ENCODE data around the gene METTL27. TPM values are rescaled to one million over a fixed set of nuclear protein-coding genes. Genes with fewer than 3 reads are reported as not detected.
A peak's percentile ranks its signal among the peaks of the same experiment; 100 is the strongest.

METTL27 gene
- total RNA-seq, 1 experiment from 2014 or later = 4.3 TPM

DNA sequence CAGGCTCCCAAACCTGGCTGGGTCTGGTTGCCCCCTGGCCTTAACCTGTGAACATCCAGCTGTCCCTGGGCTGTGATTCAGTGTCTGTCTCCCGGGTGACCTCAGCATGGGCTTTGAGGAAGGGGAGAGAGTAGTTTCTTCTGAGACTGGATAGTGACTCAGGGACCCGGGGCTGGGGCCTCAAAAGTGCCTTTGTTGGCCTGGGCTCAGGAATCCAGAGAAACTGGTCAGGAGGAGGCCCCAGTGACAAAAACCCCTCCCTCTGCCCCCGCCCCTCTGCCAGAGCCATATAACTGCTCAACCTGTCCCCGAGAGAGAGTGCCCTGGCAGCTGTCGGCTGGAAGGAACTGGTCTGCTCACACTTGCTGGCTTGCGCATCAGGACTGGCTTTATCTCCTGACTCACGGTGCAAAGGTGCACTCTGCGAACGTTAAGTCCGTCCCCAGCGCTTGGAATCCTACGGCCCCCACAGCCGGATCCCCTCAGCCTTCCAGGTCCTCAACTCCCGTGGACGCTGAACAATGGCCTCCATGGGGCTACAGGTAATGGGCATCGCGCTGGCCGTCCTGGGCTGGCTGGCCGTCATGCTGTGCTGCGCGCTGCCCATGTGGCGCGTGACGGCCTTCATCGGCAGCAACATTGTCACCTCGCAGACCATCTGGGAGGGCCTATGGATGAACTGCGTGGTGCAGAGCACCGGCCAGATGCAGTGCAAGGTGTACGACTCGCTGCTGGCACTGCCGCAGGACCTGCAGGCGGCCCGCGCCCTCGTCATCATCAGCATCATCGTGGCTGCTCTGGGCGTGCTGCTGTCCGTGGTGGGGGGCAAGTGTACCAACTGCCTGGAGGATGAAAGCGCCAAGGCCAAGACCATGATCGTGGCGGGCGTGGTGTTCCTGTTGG lies 11.4 kb downstream of the METTL27 start, which contains the start of gene CLDN4 (continued):
- TF ChIP-seq MXD4 (CRISPR knock-in tag; IDR thresholded peaks at IDR 0.05; ENCODE audit: borderline replicate concordance) (no peak), ESRRA (CRISPR knock-in tag; IDR thresholded peaks at IDR 0.05; ENCODE audit: borderline replicate concordance) (no peak), TCF7 (CRISPR knock-in tag; IDR thresholded peaks at IDR 0.05; ENCODE audit: low read depth) (no peak), JAZF1 (CRISPR knock-in tag; IDR thresholded peaks at IDR 0.05) (no peak), ZNF138 (CRISPR knock-in tag; conservative IDR thresholded peaks at IDR 0.05) (no peak), TEAD4 (CRISPR knock-in tag; IDR thresholded peaks at IDR 0.05) (no peak), ZBTB21 (CRISPR knock-in tag; IDR thresholded peaks at IDR 0.05; ENCODE audit: borderline replicate concordance) (no peak), JUN (CRISPR knock-in tag; IDR thresholded peaks at IDR 0.05) (no peak), CREM (CRISPR knock-in tag; IDR thresholded peaks at IDR 0.05) (no peak), SMAD4 (CRISPR knock-in tag; IDR thresholded peaks at IDR 0.05) (no peak), EMX1 (CRISPR knock-in tag; IDR thresholded peaks at IDR 0.05) (0 out of 2 replicates have a peak, but pooled peaks have one; percentile 47), GTF2I (CRISPR knock-in tag; conservative IDR thresholded peaks at IDR 0.05) (no peak), FOXJ3 (CRISPR knock-in tag; IDR thresholded peaks at IDR 0.05; ENCODE audit: borderline replicate concordance) (no peak)
- TF ChIP-seq, protein P1, sequence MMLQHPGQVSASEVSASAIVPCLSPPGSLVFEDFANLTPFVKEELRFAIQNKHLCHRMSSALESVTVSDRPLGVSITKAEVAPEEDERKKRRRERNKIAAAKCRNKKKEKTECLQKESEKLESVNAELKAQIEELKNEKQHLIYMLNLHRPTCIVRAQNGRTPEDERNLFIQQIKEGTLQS (CRISPR knock-in tag; conservative IDR thresholded peaks at IDR 0.05) = no peak
- TF ChIP-seq, protein P2, sequence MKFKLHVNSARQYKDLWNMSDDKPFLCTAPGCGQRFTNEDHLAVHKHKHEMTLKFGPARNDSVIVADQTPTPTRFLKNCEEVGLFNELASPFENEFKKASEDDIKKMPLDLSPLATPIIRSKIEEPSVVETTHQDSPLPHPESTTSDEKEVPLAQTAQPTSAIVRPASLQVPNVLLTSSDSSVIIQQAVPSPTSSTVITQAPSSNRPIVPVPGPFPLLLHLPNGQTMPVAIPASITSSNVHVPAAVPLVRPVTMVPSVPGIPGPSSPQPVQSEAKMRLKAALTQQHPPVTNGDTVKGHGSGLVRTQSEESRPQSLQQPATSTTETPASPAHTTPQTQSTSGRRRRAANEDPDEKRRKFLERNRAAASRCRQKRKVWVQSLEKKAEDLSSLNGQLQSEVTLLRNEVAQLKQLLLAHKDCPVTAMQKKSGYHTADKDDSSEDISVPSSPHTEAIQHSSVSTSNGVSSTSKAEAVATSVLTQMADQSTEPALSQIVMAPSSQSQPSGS (CRISPR knock-in tag; IDR thresholded peaks at IDR 0.05; ENCODE audit: borderline replicate concordance, low read depth) = no peak
- TF ChIP-seq, protein P3, sequence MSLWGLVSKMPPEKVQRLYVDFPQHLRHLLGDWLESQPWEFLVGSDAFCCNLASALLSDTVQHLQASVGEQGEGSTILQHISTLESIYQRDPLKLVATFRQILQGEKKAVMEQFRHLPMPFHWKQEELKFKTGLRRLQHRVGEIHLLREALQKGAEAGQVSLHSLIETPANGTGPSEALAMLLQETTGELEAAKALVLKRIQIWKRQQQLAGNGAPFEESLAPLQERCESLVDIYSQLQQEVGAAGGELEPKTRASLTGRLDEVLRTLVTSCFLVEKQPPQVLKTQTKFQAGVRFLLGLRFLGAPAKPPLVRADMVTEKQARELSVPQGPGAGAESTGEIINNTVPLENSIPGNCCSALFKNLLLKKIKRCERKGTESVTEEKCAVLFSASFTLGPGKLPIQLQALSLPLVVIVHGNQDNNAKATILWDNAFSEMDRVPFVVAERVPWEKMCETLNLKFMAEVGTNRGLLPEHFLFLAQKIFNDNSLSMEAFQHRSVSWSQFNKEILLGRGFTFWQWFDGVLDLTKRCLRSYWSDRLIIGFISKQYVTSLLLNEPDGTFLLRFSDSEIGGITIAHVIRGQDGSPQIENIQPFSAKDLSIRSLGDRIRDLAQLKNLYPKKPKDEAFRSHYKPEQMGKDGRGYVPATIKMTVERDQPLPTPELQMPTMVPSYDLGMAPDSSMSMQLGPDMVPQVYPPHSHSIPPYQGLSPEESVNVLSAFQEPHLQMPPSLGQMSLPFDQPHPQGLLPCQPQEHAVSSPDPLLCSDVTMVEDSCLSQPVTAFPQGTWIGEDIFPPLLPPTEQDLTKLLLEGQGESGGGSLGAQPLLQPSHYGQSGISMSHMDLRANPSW (CRISPR knock-in tag; conservative IDR thresholded peaks at IDR 0.05; ENCODE audit: low read depth) = no peak
- TF ChIP-seq, protein P4, sequence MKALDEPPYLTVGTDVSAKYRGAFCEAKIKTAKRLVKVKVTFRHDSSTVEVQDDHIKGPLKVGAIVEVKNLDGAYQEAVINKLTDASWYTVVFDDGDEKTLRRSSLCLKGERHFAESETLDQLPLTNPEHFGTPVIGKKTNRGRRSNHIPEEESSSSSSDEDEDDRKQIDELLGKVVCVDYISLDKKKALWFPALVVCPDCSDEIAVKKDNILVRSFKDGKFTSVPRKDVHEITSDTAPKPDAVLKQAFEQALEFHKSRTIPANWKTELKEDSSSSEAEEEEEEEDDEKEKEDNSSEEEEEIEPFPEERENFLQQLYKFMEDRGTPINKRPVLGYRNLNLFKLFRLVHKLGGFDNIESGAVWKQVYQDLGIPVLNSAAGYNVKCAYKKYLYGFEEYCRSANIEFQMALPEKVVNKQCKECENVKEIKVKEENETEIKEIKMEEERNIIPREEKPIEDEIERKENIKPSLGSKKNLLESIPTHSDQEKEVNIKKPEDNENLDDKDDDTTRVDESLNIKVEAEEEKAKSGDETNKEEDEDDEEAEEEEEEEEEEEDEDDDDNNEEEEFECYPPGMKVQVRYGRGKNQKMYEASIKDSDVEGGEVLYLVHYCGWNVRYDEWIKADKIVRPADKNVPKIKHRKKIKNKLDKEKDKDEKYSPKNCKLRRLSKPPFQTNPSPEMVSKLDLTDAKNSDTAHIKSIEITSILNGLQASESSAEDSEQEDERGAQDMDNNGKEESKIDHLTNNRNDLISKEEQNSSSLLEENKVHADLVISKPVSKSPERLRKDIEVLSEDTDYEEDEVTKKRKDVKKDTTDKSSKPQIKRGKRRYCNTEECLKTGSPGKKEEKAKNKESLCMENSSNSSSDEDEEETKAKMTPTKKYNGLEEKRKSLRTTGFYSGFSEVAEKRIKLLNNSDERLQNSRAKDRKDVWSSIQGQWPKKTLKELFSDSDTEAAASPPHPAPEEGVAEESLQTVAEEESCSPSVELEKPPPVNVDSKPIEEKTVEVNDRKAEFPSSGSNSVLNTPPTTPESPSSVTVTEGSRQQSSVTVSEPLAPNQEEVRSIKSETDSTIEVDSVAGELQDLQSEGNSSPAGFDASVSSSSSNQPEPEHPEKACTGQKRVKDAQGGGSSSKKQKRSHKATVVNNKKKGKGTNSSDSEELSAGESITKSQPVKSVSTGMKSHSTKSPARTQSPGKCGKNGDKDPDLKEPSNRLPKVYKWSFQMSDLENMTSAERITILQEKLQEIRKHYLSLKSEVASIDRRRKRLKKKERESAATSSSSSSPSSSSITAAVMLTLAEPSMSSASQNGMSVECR (CRISPR knock-in tag; IDR thresholded peaks at IDR 0.05; ENCODE audit: borderline replicate concordance) = no peak; the same call in 1 of the 2 replicates
- TF ChIP-seq, protein P5, sequence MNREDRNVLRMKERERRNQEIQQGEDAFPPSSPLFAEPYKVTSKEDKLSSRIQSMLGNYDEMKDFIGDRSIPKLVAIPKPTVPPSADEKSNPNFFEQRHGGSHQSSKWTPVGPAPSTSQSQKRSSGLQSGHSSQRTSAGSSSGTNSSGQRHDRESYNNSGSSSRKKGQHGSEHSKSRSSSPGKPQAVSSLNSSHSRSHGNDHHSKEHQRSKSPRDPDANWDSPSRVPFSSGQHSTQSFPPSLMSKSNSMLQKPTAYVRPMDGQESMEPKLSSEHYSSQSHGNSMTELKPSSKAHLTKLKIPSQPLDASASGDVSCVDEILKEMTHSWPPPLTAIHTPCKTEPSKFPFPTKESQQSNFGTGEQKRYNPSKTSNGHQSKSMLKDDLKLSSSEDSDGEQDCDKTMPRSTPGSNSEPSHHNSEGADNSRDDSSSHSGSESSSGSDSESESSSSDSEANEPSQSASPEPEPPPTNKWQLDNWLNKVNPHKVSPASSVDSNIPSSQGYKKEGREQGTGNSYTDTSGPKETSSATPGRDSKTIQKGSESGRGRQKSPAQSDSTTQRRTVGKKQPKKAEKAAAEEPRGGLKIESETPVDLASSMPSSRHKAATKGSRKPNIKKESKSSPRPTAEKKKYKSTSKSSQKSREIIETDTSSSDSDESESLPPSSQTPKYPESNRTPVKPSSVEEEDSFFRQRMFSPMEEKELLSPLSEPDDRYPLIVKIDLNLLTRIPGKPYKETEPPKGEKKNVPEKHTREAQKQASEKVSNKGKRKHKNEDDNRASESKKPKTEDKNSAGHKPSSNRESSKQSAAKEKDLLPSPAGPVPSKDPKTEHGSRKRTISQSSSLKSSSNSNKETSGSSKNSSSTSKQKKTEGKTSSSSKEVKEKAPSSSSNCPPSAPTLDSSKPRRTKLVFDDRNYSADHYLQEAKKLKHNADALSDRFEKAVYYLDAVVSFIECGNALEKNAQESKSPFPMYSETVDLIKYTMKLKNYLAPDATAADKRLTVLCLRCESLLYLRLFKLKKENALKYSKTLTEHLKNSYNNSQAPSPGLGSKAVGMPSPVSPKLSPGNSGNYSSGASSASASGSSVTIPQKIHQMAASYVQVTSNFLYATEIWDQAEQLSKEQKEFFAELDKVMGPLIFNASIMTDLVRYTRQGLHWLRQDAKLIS (CRISPR knock-in tag; IDR thresholded peaks at IDR 0.05; ENCODE audit: borderline replicate concordance) = no peak
- TF ChIP-seq, protein P6, sequence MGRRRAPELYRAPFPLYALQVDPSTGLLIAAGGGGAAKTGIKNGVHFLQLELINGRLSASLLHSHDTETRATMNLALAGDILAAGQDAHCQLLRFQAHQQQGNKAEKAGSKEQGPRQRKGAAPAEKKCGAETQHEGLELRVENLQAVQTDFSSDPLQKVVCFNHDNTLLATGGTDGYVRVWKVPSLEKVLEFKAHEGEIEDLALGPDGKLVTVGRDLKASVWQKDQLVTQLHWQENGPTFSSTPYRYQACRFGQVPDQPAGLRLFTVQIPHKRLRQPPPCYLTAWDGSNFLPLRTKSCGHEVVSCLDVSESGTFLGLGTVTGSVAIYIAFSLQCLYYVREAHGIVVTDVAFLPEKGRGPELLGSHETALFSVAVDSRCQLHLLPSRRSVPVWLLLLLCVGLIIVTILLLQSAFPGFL (CRISPR knock-in tag; IDR thresholded peaks at IDR 0.05; ENCODE audit: borderline replicate concordance) = no peak
- TF ChIP-seq, protein P7, sequence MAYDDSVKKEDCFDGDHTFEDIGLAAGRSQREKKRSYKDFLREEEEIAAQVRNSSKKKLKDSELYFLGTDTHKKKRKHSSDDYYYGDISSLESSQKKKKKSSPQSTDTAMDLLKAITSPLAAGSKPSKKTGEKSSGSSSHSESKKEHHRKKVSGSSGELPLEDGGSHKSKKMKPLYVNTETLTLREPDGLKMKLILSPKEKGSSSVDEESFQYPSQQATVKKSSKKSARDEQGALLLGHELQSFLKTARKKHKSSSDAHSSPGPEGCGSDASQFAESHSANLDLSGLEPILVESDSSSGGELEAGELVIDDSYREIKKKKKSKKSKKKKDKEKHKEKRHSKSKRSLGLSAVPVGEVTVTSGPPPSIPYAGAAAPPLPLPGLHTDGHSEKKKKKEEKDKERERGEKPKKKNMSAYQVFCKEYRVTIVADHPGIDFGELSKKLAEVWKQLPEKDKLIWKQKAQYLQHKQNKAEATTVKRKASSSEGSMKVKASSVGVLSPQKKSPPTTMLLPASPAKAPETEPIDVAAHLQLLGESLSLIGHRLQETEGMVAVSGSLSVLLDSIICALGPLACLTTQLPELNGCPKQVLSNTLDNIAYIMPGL (CRISPR knock-in tag; IDR thresholded peaks at IDR 0.05) = no peak
- TF ChIP-seq, protein P8, sequence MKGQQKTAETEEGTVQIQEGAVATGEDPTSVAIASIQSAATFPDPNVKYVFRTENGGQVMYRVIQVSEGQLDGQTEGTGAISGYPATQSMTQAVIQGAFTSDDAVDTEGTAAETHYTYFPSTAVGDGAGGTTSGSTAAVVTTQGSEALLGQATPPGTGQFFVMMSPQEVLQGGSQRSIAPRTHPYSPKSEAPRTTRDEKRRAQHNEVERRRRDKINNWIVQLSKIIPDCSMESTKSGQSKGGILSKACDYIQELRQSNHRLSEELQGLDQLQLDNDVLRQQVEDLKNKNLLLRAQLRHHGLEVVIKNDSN (CRISPR knock-in tag; IDR thresholded peaks at IDR 0.05) = no peak

All from WTC11 (cell line).